Measurements from ENCODE around the gene RPP25.
A peak's percentile ranks its signal among the peaks of the same experiment; 100 is the strongest.
"Not testable (repeated sequence)": the region's sequence is repeated elsewhere in the genome, so short reads cannot be mapped to it uniquely, and the experiment has no call there.

RPP25 gene

GRCh38 chr15:74962219-74962618 is 5.6 kb upstream of the RPP25 start:
- DNase-seq: no peak

- DNase-seq: no peak
These were observed 5.0 kb upstream of the RPP25 start for GRCh38 chr15:74961616-74962015.

GRCh38 chr15:74960995-74961588 is 4.5 kb upstream of the RPP25 start:
- no peak for DNase-seq

GRCh38 chr15:74960286-74960685 is 3.7 kb upstream of the RPP25 start:
- DNase-seq: no peak

- no peak for DNase-seq
These were observed 3.0 kb upstream of the RPP25 start for GRCh38 chr15:74959586-74959939.

GRCh38 chr15:74958908-74959585 is 2.5 kb upstream of the RPP25 start:
- DNase-seq: no peak

GRCh38 chr15:74958320-74958907 is 1.8 kb upstream of the RPP25 start:
- DNase-seq: no peak

- no peak for DNase-seq
These were observed 984 bp upstream of the RPP25 start for GRCh38 chr15:74957476-74958035.

GRCh38 chr15:74955796-74956647 is 550 bp downstream of the RPP25 start:
- DNase-seq: peak; percentile 74

GRCh38 chr15:74955017-74955416 is 1.6 kb downstream of the RPP25 start:
- no peak for DNase-seq

- DNase-seq: no peak
These were observed 2.1 kb downstream of the RPP25 start for GRCh38 chr15:74954515-74954914.

- DNase-seq: no peak
These were observed 5.6 kb downstream of the RPP25 start for GRCh38 chr15:74951006-74951405.

- peak; percentile 79 for DNase-seq
These were observed 6.3 kb downstream of the RPP25 start for GRCh38 chr15:74950078-74950908.

GRCh38 chr15:74937590-74938371 is 18.8 kb downstream of the RPP25 start, which contains the start of gene COX5A:
TSS of gene COX5A (minus strand) at chr15:74938073. CDS start at chr15:74938014, 59 bp downstream.
- peak; percentile 90 for DNase-seq

GRCh38 chr15:74937272-74937589 is 19.3 kb downstream of the RPP25 start:
- DNase-seq: no peak

- DNase-seq: not testable (repeated sequence)
These were observed 21.4 kb downstream of the RPP25 start for GRCh38 chr15:74935193-74935592.

- no peak for DNase-seq
These were observed 23.0 kb downstream of the RPP25 start for GRCh38 chr15:74933573-74933972.

- DNase-seq: no peak
These were observed 27.8 kb downstream of the RPP25 start for GRCh38 chr15:74928771-74929198.

- DNase-seq: no peak
These were observed 32.0 kb downstream of the RPP25 start for GRCh38 chr15:74924525-74924924.

- DNase-seq: no peak
These were observed 36.1 kb downstream of the RPP25 start for GRCh38 chr15:74920456-74920855.

- no peak for DNase-seq
These were observed 38.9 kb downstream of the RPP25 start for GRCh38 chr15:74917676-74918075.

Data from activated CD8-positive, alpha-beta memory T cell treated with anti-CD3 and anti-CD28 coated beads, Interleukin-2, amount 50 U/mL, for 4 hours (primary cell).